Neuronal stem cell (in vitro differentiated cells): ENCODE results near the gene CACNA1A.

ENCODE experiments used
- DNase-seq: peaks from one replicate; pipeline ENCODE4 v3.0.0-alpha.2; 2013; ENCODE audit warnings: low spot score
- H2AFZ ChIP-seq: one replicate; pipeline ENCODE4 v1.6.1; 2013; ENCODE audit warnings: mild to moderate bottlenecking, low read length, inconsistent platforms
- H2AK5ac ChIP-seq: 2 replicates; pipeline ENCODE4 v1.6.1; 2013; ENCODE audit warnings: low read depth, mild to moderate bottlenecking, inconsistent platforms, low read length, moderate library complexity, mixed read lengths
- H2BK120ac ChIP-seq: 2 replicates; pipeline ENCODE4 v1.6.1; 2013; ENCODE audit warnings: low read depth, mild to moderate bottlenecking, inconsistent platforms, low read length, moderate library complexity, mixed read lengths
- H2BK12ac ChIP-seq: one replicate; pipeline ENCODE4 v1.6.1; 2013; ENCODE audit warnings: low read length, inconsistent platforms
- H2BK15ac ChIP-seq: 2 replicates; pipeline ENCODE4 v1.6.1; 2013; ENCODE audit warnings: mild to moderate bottlenecking, low read length, inconsistent platforms, mixed read lengths
- H2BK5ac ChIP-seq: one replicate; pipeline ENCODE4 v1.6.1; 2013; ENCODE audit warnings: inconsistent platforms, mild to moderate bottlenecking, low read length, moderate library complexity
- H3K14ac ChIP-seq: one replicate; pipeline ENCODE4 v1.6.1; 2013; ENCODE audit warnings: low read length, inconsistent platforms
- H3K18ac ChIP-seq: 2 replicates; pipeline ENCODE4 v1.6.1; 2013; ENCODE audit warnings: low read length, inconsistent platforms
- H3K23ac ChIP-seq: 2 replicates; pipeline ENCODE4 v1.6.1; 2013; ENCODE audit warnings: low read depth, mild to moderate bottlenecking, mixed read lengths, low read length, inconsistent platforms; ENCODE audit not compliant: poor library complexity
- H3K27ac ChIP-seq: replicated peaks from 3 replicates; pipeline ENCODE4 v1.5.1; 2013; ENCODE audit warnings: low read length, inconsistent platforms
- H3K27me3 ChIP-seq, 3 experiments: 2 replicates each; pipeline ENCODE4 v1.6.1; 2013; ENCODE audit warnings: low read length in 3 of 3, mild to moderate bottlenecking in 2 of 3, inconsistent platforms in 1 of 3, low read depth in 1 of 3, mixed read lengths in 1 of 3, moderate library complexity in 1 of 3; ENCODE audit not compliant: control insufficient read depth in 3 of 3, insufficient read depth in 3 of 3
- H3K36me3 ChIP-seq, 2 donors: replicated peaks in 1 of 2; 2 replicates each; pipeline ENCODE4 v1.6.1; 2013; ENCODE audit warnings: low read length in 2 of 2; ENCODE audit not compliant: control insufficient read depth in 2 of 2, insufficient read depth in 2 of 2
- H3K4ac ChIP-seq: 2 replicates; pipeline ENCODE4 v1.6.1; 2013; ENCODE audit warnings: inconsistent platforms, mild to moderate bottlenecking, low read length, moderate library complexity
- H3K4me1 ChIP-seq, 2 donors: 1 replicate in 1 of 2; 2 replicates in 1 of 2; pipeline ENCODE4 v1.6.1; 2013; ENCODE audit warnings: low read length in 2 of 2, low read depth in 1 of 2; ENCODE audit not compliant: control insufficient read depth in 2 of 2, insufficient read depth in 1 of 2
- H3K4me2 ChIP-seq: one replicate; pipeline ENCODE4 v1.6.1; 2013; ENCODE audit warnings: mild to moderate bottlenecking, low read length, inconsistent platforms; ENCODE audit not compliant: insufficient read depth, poor library complexity, severe bottlenecking
- H3K4me3 ChIP-seq, 2 donors: 2 replicates each; pipeline ENCODE4 v1.5.1; 2013; ENCODE audit warnings: low read length in 2 of 2, mild to moderate bottlenecking in 2 of 2, inconsistent platforms in 1 of 2, moderate library complexity in 1 of 2
- H3K79me1 ChIP-seq: one replicate; pipeline ENCODE4 v1.6.1; 2013; ENCODE audit warnings: low read depth, mild to moderate bottlenecking, inconsistent platforms, low read length, moderate library complexity
- H3K9ac ChIP-seq: one replicate; pipeline ENCODE4 v1.6.1; 2013; ENCODE audit warnings: mild to moderate bottlenecking, low read depth, low read length, inconsistent platforms; ENCODE audit not compliant: poor library complexity
- H3K9me3 ChIP-seq, 2 donors: replicated peaks in 1 of 2; 2 replicates each; pipeline versions ENCODE3 to v1.6.1; 2013; ENCODE audit warnings: low read length in 2 of 2, mild to moderate bottlenecking in 2 of 2, inconsistent platforms in 1 of 2, low read depth in 1 of 2, mixed read lengths in 1 of 2, moderate library complexity in 1 of 2; ENCODE audit not compliant: control insufficient read depth in 2 of 2, insufficient read depth in 1 of 2
- H4K8ac ChIP-seq: one replicate; pipeline ENCODE4 v1.6.1; 2013; ENCODE audit warnings: low read depth, mild to moderate bottlenecking, inconsistent platforms, low read length, moderate library complexity
- H4K91ac ChIP-seq: one replicate; pipeline ENCODE4 v1.6.1; 2013; ENCODE audit warnings: low read length, low read depth, mild to moderate bottlenecking, inconsistent platforms; ENCODE audit not compliant: poor library complexity
- WGBS, 2 donors: extraction: QIAGEN DNeasy Blood & Tissue Kit; methylation state at CpG; one replicate each; pipeline ENCODE4 v1.1.7; 2013; ENCODE audit warnings: missing lambda C conversion rate in 2 of 2, mixed read lengths in 1 of 2; ENCODE audit not compliant: insufficient read length in 2 of 2, insufficient replicate concordance in 1 of 2; ENCODE audit errors: extremely low coverage in 2 of 2; 5-methylcytosine and 5-hydroxymethylcytosine counted together

Gene CACNA1A

DNA sequence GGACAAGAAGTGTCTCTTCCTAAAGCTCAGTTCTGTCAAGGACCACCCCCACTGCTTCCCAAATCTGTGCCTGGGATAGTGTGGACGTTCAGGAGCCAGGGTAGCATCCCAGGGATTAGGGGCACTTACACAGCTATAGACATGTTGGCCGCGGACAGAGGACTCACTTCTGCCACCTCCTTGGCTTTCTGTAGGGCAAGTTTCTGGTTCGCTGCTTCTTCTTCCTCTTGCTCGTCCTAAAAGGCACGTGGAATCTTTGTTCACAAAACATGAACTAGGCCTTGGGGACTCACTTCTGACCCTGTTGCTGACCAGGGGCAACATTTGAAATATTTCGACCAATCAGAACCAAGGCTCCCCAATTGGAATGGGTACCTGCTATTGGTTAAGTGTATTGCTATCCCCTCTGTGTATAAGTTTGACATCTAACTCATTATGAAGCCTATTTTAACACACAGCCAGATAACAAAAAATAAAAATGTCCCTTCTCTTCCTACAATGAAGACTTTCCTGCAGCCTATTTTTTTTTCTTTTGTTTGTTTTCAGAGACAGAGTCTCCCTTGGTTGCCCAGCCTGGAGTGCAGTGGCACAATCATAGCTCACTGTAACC, 205.8 kb downstream of the CACNA1A start:
- Histone ChIP-seq H3K4me1 (peaks cover 0 to 9% of the 10 kb centered on the region in 2 donors), H3K36me3 (peaks cover 0 to 2% of the 10 kb centered on the region in 2 donors), H3K27ac (no peak overlapping the region), H2BK120ac (no peak overlapping the region), H3K4me2 (no peak overlapping the region), H4K8ac (no peak overlapping the region), H2BK12ac (no peak overlapping the region), H3K27me3 (no peaks in the 10 kb centered on the region), H3K18ac (no peak overlapping the region), H3K9ac (no peak overlapping the region), H4K91ac (no peak overlapping the region), H2AFZ (no peak overlapping the region), H2AK5ac (no peak overlapping the region), H3K23ac (no peak overlapping the region), H2BK15ac (no peak overlapping the region), H3K4me3 (no peak overlapping the region), H3K9me3 (no peaks in the 10 kb centered on the region), H3K14ac (no peak overlapping the region), H3K79me1 (no peaks in the 10 kb centered on the region), H3K4ac (no peak overlapping the region), H2BK5ac (no peak overlapping the region)
- WGBS, 2 donors: no CpG with 5 or more reads among the region's 7 CpGs
- no peak for DNase-seq

DNA sequence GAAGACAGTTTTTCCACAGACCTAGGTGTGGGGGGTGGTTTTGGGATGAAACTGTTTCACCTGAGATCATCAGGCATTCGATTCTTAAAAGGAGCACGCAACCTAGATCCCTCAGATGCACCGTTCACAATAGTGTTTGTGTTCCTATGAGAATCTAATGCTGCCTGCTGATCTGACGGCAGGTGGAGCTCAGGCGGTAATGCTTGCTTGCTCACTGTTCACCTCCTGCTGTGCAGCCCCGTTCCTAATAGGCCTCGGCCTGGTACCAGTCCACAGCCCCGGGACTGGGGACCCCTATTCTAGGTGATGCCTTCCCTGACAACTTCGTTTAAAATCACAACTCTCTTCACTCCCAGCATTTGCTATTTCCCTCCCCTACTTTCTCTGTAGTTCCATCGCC, 206.4 kb downstream of the CACNA1A start:
- H3K4ac ChIP-seq: no peak overlapping the region
- no peaks in the 10 kb centered on the region for H3K27me3 ChIP-seq
- no peak overlapping the region for H2BK120ac ChIP-seq
- no peak overlapping the region for H2AK5ac ChIP-seq
- no peak overlapping the region for H2BK15ac ChIP-seq
- no peaks in the 10 kb centered on the region for H3K79me1 ChIP-seq
- H3K9ac ChIP-seq: no peak overlapping the region
- H2BK5ac ChIP-seq: no peak overlapping the region
- no peak overlapping the region for H3K14ac ChIP-seq
- no peak overlapping the region for H4K91ac ChIP-seq
- H3K4me1 ChIP-seq: peaks cover 0 to 9% of the 10 kb centered on the region in 2 donors
- WGBS, 2 donors: 100% methylated on average over 1 of the region's 10 CpGs
- H3K4me3 ChIP-seq: no peak overlapping the region
- no peak overlapping the region for H3K18ac ChIP-seq
- no peaks in the 10 kb centered on the region for H3K9me3 ChIP-seq
- H4K8ac ChIP-seq: no peak overlapping the region
- no peaks in the 10 kb centered on the region for H3K36me3 ChIP-seq
- H3K4me2 ChIP-seq: no peak overlapping the region
- DNase-seq: no peak
- no peak overlapping the region for H3K27ac ChIP-seq
- H2BK12ac ChIP-seq: no peak overlapping the region
- H2AFZ ChIP-seq: no peak overlapping the region
- no peak overlapping the region for H3K23ac ChIP-seq

DNA sequence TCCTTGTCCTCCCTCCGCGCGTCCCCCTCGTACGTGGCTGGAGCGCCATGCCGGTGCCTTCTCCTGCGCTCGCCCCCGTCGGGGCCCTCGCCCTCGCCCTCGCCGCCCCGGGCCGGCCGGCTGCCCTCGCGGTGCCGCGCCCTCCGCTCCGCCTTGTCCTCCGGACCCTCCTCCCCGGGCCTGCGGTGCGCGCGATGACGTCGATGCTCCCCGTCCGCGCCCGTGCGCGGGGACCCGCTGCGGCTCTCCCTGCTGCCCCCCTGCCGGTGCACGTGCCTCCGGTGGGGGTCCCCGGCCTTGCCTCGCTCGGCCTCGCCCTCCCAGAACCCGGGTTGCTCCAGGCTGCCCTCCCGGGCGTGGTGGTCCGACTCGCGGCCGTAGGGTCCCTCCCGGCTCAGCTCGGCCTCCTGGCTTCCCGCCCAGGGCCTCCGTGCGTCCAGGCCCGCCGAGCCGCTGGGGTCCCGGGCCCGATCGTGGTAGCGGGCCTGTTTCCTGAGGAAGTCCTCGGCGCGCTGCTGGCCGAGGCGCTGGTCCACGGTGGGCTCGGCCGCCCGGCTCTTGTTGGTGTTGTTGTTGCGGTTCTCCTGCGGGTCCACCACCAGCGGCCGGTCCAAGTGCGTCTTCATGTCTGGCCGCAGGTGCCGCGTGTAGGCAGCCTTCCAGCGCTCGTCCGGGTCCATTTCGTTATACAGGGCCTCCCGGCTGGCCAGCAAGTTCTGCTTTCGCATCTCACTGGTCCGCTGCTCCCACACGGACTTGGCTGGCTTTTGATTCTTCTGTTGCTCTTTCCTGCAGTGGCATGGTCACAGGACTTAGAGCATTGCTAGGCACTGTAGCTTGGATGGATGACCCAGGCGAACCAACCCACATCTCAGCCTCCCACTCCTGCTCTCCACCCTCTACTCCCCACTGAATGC, 207.5 kb downstream of the CACNA1A start:
- H2AFZ ChIP-seq: no peak overlapping the region
- no peak overlapping the region for H2BK120ac ChIP-seq
- no peak overlapping the region for H2BK12ac ChIP-seq
- WGBS, 2 donors: no CpG with 5 or more reads among the region's 92 CpGs
- no peak overlapping the region for H4K91ac ChIP-seq
- H3K4me1 ChIP-seq: peaks cover 0 to 7% of the 10 kb centered on the region in 2 donors
- no peak overlapping the region for H3K4ac ChIP-seq
- H3K4me3 ChIP-seq: peak overlapping the region in 1 of 2 donors; percentile 1
- no peaks in the 10 kb centered on the region for H3K27me3 ChIP-seq
- no peaks in the 10 kb centered on the region for H3K9me3 ChIP-seq
- no peak overlapping the region for H3K27ac ChIP-seq
- no peak overlapping the region for H2BK15ac ChIP-seq
- no peak overlapping the region for H3K9ac ChIP-seq
- H3K36me3 ChIP-seq: no peaks in the 10 kb centered on the region
- no peak overlapping the region for H2AK5ac ChIP-seq
- H2BK5ac ChIP-seq: no peak overlapping the region
- no peaks in the 10 kb centered on the region for H3K79me1 ChIP-seq
- peak overlapping the region; percentile 31 for H3K23ac ChIP-seq
- DNase-seq: no peak
- H4K8ac ChIP-seq: no peak overlapping the region
- H3K14ac ChIP-seq: no peak overlapping the region
- H3K18ac ChIP-seq: peak overlapping the region; percentile 18
- no peak overlapping the region for H3K4me2 ChIP-seq

DNA sequence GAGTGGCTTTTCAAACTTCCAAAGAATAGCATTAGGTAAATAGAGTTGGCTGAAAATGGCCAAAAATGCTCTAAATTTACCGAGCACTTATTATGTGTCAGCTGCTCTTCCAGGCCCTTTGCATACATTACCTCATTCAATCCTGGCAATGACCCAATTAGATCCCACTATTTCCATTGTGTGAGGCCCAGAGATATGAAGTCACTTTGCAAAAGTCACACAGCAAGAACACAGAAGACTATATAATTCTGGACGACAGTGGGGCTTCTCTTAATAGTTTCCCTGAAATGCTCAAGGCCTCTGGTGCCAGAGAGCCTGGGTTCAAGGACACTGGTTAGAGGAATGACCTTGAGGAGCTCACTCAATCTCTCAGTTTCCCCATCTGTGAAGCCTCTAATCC, 209.3 kb downstream of the CACNA1A start:
- Histone ChIP-seq H4K8ac (no peak overlapping the region), H3K79me1 (no peaks in the 10 kb centered on the region), H2AK5ac (no peak overlapping the region), H3K23ac (no peak overlapping the region), H4K91ac (no peak overlapping the region), H3K9ac (no peak overlapping the region), H2BK5ac (no peak overlapping the region), H3K4me2 (no peak overlapping the region), H3K18ac (no peak overlapping the region), H2BK120ac (no peak overlapping the region), H3K4ac (no peak overlapping the region), H3K9me3 (no peaks in the 10 kb centered on the region), H3K4me3 (no peak overlapping the region), H2BK15ac (no peak overlapping the region), H3K14ac (no peak overlapping the region), H3K27me3 (no peaks in the 10 kb centered on the region), H3K27ac (no peak overlapping the region), H3K36me3 (no peaks in the 10 kb centered on the region), H2AFZ (no peak overlapping the region), H3K4me1 (no peaks in the 10 kb centered on the region), H2BK12ac (no peak overlapping the region)
- no CpG with 5 or more reads among the region's 2 CpGs for WGBS, 2 donors
- DNase-seq: no peak
